Astrocyte (in vitro differentiated cells and primary cell): Measurements from ENCODE around the gene FCER1G. TPM values are rescaled to one million over a fixed set of nuclear protein-coding genes. Genes with fewer than 3 reads are reported as not detected.

Experiments used
- DNase-seq: peaks from one replicate; pipeline ENCODE4 v3.0.0-alpha.2; 2010; ENCODE audit warnings: low read depth
- FAIRE-seq: peaks from 2 replicates; lab custom pipeline; 2011; peaks lifted over from hg19 to GRCh38; lab: Jason Lieb, UNC
- H2AFZ ChIP-seq: 2 replicates; pipeline ENCODE4 v1.6.0; 2012; ENCODE audit warnings: low read depth, low read length, inconsistent platforms
- H3K27ac ChIP-seq: 2 replicates; pipeline ENCODE4 v1.5.1; 2011; ENCODE audit warnings: low read depth, low read length, inconsistent platforms
- H3K27me3 ChIP-seq: 2 replicates; pipeline ENCODE4 v1.6.0; 2011; ENCODE audit warnings: low read length, inconsistent platforms; ENCODE audit not compliant: insufficient read depth
- H3K36me3 ChIP-seq: 2 replicates; pipeline ENCODE4 v1.5.1; 2011; ENCODE audit warnings: low read length, inconsistent platforms; ENCODE audit not compliant: insufficient read depth
- H3K4me1 ChIP-seq: 2 replicates; pipeline ENCODE4 v1.5.1; 2011; ENCODE audit warnings: low read length, inconsistent platforms; ENCODE audit not compliant: insufficient read depth
- H3K4me2 ChIP-seq: 2 replicates; pipeline ENCODE4 v1.6.0; 2012; ENCODE audit warnings: low read length, inconsistent platforms
- H3K4me3 ChIP-seq: 2 replicates; pipeline ENCODE4 v1.5.1; 2011; ENCODE audit warnings: low read depth, mild to moderate bottlenecking, low read length, inconsistent platforms; ENCODE audit not compliant: insufficient read depth
- H3K79me2 ChIP-seq: 2 replicates; pipeline ENCODE4 v1.6.0; 2012; ENCODE audit warnings: mild to moderate bottlenecking, low read length, inconsistent platforms; ENCODE audit not compliant: insufficient read depth
- H3K9ac ChIP-seq: 2 replicates; pipeline ENCODE4 v1.6.0; 2012; ENCODE audit warnings: mild to moderate bottlenecking, low read length, inconsistent platforms
- H3K9me3 ChIP-seq: 2 replicates; pipeline ENCODE4 v1.5.1; 2012; ENCODE audit warnings: low read depth, mild to moderate bottlenecking, low read length, inconsistent platforms; ENCODE audit not compliant: insufficient read depth
- H4K20me1 ChIP-seq: 2 replicates; pipeline ENCODE4 v1.6.0; 2012; ENCODE audit warnings: low read length, inconsistent platforms; ENCODE audit not compliant: insufficient read depth
- H3K27ac Mint-ChIP-seq: one replicate; pipeline ENCODE4 v1.8.0; 2021; ENCODE audit warnings: mild to moderate bottlenecking, mixed read lengths; ENCODE audit not compliant: unreplicated experiment
- H3K27me3 Mint-ChIP-seq: one replicate; pipeline ENCODE4 v1.8.0; 2021; ENCODE audit warnings: low read depth, mixed read lengths; ENCODE audit not compliant: unreplicated experiment
- H3K36me3 Mint-ChIP-seq: one replicate; pipeline ENCODE4 v1.8.0; 2021; ENCODE audit warnings: low read depth, mixed read lengths; ENCODE audit not compliant: unreplicated experiment
- H3K4me1 Mint-ChIP-seq: one replicate; pipeline ENCODE4 v1.8.0; 2021; ENCODE audit warnings: low read depth, mixed read lengths; ENCODE audit not compliant: unreplicated experiment
- H3K4me3 Mint-ChIP-seq: one replicate; pipeline ENCODE4 v1.8.0; 2021; ENCODE audit warnings: mild to moderate bottlenecking, moderate library complexity, mixed read lengths; ENCODE audit not compliant: unreplicated experiment
- H3K9me3 Mint-ChIP-seq: one replicate; pipeline ENCODE4 v1.8.0; 2021; ENCODE audit warnings: mild to moderate bottlenecking, mixed read lengths; ENCODE audit not compliant: unreplicated experiment
- EZH2 ChIP-seq: IDR thresholded peaks from 2 replicates; pipeline ENCODE4 v1.6.1; 2012; ENCODE audit warnings: mild to moderate bottlenecking, low read length, inconsistent platforms; ENCODE audit not compliant: insufficient read depth
- total RNA-seq: library from RNA; stranded (reverse); gene quantifications from 2 replicates; pipeline ENCODE4 v1.2.1, GENCODE V29; 2021
- TF ChIP-seq, protein P1 (sequence below): IDR thresholded peaks from 2 replicates; pipeline ENCODE4 v1.5.1; 2011; ENCODE audit warnings: low read depth, mild to moderate bottlenecking, inconsistent platforms, low read length, moderate library complexity; ENCODE audit not compliant: insufficient read depth

The FCER1G gene
- total RNA-seq, 1 donor from 2014 or later, result 0.68 TPM

DNA sequence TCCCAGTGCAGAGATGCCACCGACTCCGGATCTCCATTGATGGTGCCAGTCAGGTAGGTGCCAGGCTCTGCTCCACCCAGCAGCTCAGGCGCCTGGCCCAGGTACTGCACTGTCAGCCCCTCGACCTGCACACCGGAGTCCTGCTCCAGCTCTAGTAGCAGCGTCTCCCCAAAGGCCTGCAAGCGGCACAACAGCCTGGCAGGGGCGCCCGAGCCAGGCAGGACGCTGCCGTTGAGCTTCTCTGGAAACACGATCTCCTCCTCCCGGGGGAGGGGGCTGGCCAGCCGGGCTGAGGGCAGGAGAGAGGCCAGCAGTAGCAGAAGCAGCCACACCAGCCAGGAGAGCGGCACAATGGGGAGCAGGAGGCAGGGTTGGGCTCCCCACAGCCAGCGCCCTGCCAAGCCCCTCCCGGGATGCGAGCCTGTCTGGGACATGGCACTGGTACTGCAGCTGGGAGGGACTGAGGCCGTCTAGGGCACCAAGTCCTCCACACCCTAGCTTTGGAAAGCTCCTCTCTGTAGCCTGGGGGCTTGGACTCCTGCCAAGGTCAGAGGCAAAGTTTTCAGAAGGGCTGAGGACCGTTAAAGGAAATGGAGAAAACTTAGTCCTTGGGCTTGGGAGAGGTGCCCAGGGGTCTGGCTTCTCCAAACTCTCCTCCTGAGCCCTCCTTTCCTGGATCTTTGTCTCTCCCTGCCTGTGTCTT lies 16.8 kb upstream of the FCER1G start:
- Histone ChIP-seq H4K20me1 (no peaks in the 10 kb centered on the region), H3K36me3 (no peaks in the 10 kb centered on the region), H2AFZ (peak overlapping the region; percentile 80), H3K27ac (no peak overlapping the region), H3K4me1 (peaks cover 33% of the 10 kb centered on the region), H3K4me3 (no peak overlapping the region), H3K9ac (no peak overlapping the region), H3K4me2 (peak overlapping the region; percentile 60), H3K27me3 (no peaks in the 10 kb centered on the region), H3K9me3 (no peaks in the 10 kb centered on the region), H3K79me2 (peaks cover 12% of the 10 kb centered on the region)
- Mint-ChIP-seq H3K4me3 (peak overlapping the region; percentile 64), H3K36me3 (no peaks in the 10 kb centered on the region), H3K9me3 (no peaks in the 10 kb centered on the region), H3K27me3 (no peaks in the 10 kb centered on the region), H3K27ac (no peak overlapping the region), H3K4me1 (peaks cover 29% of the 10 kb centered on the region)
- no peak for FAIRE-seq
- no peak for DNase-seq
- TF ChIP-seq EZH2, result no peak
- TF ChIP-seq, protein P1, sequence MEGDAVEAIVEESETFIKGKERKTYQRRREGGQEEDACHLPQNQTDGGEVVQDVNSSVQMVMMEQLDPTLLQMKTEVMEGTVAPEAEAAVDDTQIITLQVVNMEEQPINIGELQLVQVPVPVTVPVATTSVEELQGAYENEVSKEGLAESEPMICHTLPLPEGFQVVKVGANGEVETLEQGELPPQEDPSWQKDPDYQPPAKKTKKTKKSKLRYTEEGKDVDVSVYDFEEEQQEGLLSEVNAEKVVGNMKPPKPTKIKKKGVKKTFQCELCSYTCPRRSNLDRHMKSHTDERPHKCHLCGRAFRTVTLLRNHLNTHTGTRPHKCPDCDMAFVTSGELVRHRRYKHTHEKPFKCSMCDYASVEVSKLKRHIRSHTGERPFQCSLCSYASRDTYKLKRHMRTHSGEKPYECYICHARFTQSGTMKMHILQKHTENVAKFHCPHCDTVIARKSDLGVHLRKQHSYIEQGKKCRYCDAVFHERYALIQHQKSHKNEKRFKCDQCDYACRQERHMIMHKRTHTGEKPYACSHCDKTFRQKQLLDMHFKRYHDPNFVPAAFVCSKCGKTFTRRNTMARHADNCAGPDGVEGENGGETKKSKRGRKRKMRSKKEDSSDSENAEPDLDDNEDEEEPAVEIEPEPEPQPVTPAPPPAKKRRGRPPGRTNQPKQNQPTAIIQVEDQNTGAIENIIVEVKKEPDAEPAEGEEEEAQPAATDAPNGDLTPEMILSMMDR, result no peak

DNA sequence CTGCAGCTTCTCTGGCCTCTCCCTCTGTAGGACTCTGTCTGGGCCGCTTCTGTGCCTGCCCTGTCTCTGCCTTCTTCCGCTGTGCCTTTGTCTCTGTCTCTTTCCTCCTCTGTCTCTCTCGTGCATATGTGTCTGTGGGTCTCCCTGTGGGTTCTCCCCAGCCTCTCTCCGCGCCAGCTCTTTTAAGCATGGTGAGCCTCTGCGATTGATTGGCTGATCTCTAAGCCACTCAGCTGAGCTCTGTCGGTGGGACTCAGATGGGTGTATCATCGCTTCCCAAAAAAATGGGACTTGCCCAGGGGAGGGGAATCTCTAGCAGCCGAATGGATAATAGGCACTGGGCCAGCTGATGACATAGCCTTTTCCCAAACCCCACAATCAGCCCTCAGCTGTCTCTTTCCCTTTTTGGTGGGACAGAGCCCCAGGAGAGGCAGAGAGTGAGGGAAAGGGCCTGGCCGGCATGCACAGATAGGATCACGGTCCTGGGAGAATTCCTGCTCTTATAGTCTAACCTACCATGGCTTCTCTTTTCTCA lies 16.1 kb upstream of the FCER1G start, which contains the start of gene ADAMTS4:
Gene ADAMTS4, minus strand, starts transcription at position 158 of the 535 bp plus-strand sequence. CDS start 427 bp downstream, outside the sequence.
- Histone ChIP-seq H3K27ac (no peak within 1 kb of the TSS), H3K9me3 (no peaks in the 10 kb centered on the region), H2AFZ (peak within 1 kb of the TSS; percentile 80), H3K9ac (peak within 1 kb of the TSS; percentile 64), H3K27me3 (no peaks in the 10 kb centered on the region), H3K79me2 (peaks cover 19% of the 10 kb centered on the region), H3K4me2 (peak within 1 kb of the TSS; percentile 60), H3K36me3 (peaks cover 4% of the 10 kb centered on the region), H4K20me1 (no peaks in the 10 kb centered on the region), H3K4me3 (no peak within 1 kb of the TSS), H3K4me1 (peaks cover 36% of the 10 kb centered on the region)
- TF ChIP-seq, protein P1, result no peak
- TF ChIP-seq EZH2, result no peak
- Mint-ChIP-seq H3K9me3 (no peaks in the 10 kb centered on the region), H3K36me3 (no peaks in the 10 kb centered on the region), H3K27ac (no peak within 1 kb of the TSS), H3K4me3 (peak within 1 kb of the TSS; percentile 64), H3K4me1 (peaks cover 29% of the 10 kb centered on the region), H3K27me3 (no peaks in the 10 kb centered on the region)
- no peak for FAIRE-seq
- peak; percentile 25 for DNase-seq
